ENCODE results near the gene KIF15.
"Not testable (repeated sequence)": the region's sequence is repeated elsewhere in the genome, so short reads cannot be mapped to it uniquely, and the experiment has no call there.

KIF15 gene, protein sequence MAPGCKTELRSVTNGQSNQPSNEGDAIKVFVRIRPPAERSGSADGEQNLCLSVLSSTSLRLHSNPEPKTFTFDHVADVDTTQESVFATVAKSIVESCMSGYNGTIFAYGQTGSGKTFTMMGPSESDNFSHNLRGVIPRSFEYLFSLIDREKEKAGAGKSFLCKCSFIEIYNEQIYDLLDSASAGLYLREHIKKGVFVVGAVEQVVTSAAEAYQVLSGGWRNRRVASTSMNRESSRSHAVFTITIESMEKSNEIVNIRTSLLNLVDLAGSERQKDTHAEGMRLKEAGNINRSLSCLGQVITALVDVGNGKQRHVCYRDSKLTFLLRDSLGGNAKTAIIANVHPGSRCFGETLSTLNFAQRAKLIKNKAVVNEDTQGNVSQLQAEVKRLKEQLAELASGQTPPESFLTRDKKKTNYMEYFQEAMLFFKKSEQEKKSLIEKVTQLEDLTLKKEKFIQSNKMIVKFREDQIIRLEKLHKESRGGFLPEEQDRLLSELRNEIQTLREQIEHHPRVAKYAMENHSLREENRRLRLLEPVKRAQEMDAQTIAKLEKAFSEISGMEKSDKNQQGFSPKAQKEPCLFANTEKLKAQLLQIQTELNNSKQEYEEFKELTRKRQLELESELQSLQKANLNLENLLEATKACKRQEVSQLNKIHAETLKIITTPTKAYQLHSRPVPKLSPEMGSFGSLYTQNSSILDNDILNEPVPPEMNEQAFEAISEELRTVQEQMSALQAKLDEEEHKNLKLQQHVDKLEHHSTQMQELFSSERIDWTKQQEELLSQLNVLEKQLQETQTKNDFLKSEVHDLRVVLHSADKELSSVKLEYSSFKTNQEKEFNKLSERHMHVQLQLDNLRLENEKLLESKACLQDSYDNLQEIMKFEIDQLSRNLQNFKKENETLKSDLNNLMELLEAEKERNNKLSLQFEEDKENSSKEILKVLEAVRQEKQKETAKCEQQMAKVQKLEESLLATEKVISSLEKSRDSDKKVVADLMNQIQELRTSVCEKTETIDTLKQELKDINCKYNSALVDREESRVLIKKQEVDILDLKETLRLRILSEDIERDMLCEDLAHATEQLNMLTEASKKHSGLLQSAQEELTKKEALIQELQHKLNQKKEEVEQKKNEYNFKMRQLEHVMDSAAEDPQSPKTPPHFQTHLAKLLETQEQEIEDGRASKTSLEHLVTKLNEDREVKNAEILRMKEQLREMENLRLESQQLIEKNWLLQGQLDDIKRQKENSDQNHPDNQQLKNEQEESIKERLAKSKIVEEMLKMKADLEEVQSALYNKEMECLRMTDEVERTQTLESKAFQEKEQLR (N-terminal part only)

GRCh38 chr3:44761424-44762169 is at the start of gene KIF15, which contains the start of gene KIAA1143:
TSS of gene KIF15 (plus strand) at chr3:44761794. CDS start at chr3:44761866, 72 bp downstream.
TSS of gene KIAA1143 (minus strand) at chr3:44761619. CDS start at chr3:44761602, 17 bp downstream.
- DNase-seq, result peak; percentile 78

DNA sequence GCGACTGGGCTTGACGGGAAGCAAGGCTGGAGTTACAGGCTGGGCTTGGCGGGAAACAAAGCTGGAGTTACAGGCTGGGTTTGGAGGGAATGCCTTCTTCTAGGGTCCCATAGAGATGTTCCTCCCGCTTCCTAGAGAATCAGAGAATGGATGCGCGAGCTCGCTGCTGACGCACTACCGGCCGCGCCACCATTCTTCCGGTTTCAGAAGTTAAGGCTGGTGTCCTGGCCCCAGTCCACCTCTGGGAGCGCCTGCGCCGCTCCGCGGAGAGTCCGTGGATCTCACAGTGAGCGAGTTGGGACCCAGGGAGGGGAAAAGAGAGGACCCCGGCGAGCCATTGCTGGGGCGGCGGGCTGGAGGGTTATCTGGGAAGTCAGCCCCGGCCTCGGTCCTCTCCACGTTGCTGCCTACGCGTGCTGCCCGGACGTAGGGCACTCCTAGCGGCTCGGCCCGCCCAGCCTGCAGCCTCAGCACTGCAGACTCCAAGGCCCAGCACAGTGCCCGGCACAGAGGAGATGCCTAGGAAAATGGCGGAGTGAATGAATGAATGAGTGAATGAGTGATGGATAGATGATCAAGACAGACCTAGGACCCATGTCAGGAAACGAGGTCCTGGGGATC is 49.0 kb upstream of the KIF15 start, which contains the start of gene ZNF502:
Gene ZNF502 (plus strand): TSS at position 206 of the 621 bp plus-strand sequence. CDS start 7,602 bp downstream, outside the sequence.
- peak; percentile 51 for DNase-seq

- DNase-seq, result no peak
Observed at GRCh38 chr3:44721231-44722102, 40.1 kb upstream of the KIF15 start.

- DNase-seq, result no peak
Observed at GRCh38 chr3:44722103-44722401, 39.5 kb upstream of the KIF15 start.

- DNase-seq, result peak; percentile 59
Observed at GRCh38 chr3:44729384-44729910, 32.1 kb upstream of the KIF15 start, which contains the start of gene ZNF501. TSS of gene ZNF501 (plus strand) at chr3:44729635. CDS start at chr3:44734422, 4,787 bp downstream.

DNA sequence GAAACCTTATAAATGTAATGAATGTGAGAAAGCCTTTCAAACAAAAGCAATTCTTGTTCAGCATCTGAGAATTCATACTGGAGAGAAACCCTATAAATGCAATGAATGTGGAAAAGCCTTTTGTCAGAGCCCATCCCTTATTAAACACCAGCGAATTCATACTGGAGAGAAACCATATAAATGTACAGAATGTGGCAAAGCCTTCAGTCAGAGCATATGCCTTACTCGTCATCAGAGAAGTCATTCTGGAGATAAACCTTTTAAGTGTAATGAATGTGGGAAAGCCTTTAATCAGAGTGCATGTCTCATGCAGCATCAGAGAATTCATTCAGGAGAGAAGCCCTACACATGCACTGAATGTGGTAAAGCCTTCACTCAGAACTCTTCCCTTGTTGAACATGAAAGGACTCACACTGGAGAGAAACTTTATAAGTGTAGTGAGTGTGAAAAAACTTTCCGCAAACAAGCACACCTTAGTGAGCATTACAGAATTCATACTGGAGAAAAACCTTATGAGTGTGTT is 26.9 kb upstream of the KIF15 start:
- no peak for DNase-seq

DNA sequence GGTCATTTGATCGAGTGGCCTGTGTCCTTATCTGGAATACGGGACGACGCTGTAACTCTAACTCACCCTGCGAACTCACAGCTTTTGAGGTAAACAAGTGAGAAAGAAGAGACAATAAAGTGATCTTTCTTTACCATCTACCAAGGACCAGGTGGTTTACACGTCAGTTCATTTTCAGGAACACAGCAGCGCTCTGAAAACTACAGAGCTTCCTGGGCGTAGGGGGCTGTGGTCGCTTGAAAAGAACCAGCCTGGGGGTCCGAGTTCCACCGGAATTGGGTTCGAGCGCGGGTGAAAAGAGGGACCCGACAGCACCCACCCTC is 532 bp upstream of the KIF15 start:
- no peak for DNase-seq

GRCh38 chr3:44762170-44762677 is 630 bp downstream of the KIF15 start:
- DNase-seq, result peak; percentile 30

GRCh38 chr3:44762690-44763089 is 1.1 kb downstream of the KIF15 start:
- DNase-seq, result no peak

- no peak for DNase-seq
Observed at GRCh38 chr3:44764248-44764647, 2.7 kb downstream of the KIF15 start.

DNA sequence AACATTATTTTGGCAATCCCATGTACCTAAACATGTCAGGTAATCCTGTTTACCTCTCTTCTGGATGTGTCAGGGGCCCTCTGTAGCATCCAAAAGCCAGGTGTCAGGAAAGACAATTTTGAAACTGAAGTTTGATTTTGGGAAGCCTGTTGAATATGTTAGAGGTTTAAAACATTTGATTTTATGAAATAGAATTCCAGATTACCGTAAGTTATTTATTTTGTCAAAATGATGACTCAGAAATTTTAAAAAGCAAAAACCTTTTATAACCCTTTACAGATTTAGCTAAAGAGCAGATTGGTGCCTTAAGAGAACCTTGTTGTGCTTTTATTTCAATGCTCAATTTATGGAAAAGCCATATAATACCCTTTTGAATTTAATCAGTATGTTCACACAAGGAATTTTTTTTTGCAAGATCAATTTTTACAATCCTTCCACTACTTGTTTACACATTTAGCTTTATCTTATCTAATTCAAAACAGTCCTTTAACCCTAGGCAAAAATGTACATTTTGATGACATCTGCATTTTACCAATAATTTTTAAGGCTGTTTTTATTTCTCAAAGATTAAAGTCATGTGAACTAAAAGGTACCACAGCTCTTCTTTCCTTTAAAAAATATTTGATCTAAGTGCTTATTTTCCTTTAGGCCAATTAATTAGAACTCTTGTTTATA is 10.0 kb downstream of the KIF15 start:
- DNase-seq, result no peak

GRCh38 chr3:44772099-44772442 is 10.5 kb downstream of the KIF15 start:
- DNase-seq, result no peak

DNA sequence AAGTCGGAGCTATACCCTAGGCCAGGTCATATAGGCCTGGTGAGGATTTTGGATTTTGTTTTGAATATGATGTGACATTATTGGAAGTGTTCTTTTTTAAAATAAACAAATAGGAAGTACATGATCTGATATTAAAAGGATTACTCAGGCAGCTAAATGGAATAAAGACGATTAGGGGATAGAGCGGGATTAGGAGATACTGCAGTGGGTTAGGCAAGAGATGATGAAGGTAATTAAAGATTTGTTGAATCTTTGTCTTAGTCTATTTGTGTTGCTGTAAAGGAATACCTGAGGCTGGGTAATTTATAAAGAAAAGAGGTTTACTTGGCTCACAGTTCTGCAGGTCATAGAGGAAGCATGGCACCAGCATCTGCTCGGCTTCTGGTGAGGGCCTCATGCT is 21.3 kb downstream of the KIF15 start:
- no peak for DNase-seq

- no peak for DNase-seq
Observed at GRCh38 chr3:44795197-44795596, 33.6 kb downstream of the KIF15 start.

- DNase-seq, result no peak
Observed at GRCh38 chr3:44802011-44802410, 40.4 kb downstream of the KIF15 start.

DNA sequence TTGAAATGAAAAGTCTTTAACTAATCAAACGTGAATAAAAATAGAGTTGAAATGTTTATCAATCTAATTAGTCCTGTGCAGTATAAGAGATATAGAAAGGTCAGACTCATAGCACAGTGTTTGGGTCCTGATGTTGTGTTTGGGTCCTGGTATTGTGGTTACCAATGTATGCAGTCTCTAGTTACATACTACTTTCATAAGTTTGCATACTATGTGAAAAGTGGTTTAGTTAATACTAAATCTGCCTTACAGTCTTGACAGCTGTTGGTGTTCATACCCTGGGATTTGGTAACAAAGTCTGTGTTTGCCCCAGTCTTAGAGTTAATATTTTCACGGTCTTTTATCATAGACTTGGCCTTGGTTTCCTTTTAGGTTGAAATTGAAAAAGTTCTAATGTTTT is 41.7 kb downstream of the KIF15 start:
- DNase-seq, result no peak

- no peak for DNase-seq
Observed at GRCh38 chr3:44805960-44806359, 44.4 kb downstream of the KIF15 start.

DNA sequence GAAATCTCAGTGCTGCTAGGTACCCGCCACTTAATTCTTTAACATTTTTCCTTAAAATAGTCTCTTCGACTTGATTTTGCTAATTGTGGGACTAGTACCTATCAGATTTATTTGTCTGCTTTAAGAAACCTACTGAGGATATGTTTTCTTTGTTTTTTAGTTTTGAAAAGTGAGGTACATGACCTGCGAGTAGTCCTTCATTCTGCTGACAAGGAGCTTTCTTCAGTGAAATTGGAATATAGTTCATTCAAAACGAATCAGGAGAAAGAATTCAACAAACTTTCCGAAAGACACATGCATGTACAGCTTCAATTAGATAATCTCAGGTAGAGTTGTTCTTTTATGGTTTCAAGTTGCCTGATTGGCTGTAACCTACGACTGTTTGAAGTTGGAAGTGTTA is 53.2 kb downstream of the KIF15 start:
- no peak for DNase-seq

- not testable (repeated sequence) for DNase-seq
Observed at GRCh38 chr3:44816334-44816733, 54.7 kb downstream of the KIF15 start.

Data from NCI-H510A treated with DMSO at 0.1 percent for 48 hours (cell line).